ENCODE measurements around the gene CDH4. TPM values are rescaled to one million over a fixed set of nuclear protein-coding genes. Genes with fewer than 3 reads are reported as not detected.

Gene CDH4
- total and polyA plus RNA-seq, 3 experiments from 2014 or later, result 0.22 TPM; not detected in 2

DNA sequence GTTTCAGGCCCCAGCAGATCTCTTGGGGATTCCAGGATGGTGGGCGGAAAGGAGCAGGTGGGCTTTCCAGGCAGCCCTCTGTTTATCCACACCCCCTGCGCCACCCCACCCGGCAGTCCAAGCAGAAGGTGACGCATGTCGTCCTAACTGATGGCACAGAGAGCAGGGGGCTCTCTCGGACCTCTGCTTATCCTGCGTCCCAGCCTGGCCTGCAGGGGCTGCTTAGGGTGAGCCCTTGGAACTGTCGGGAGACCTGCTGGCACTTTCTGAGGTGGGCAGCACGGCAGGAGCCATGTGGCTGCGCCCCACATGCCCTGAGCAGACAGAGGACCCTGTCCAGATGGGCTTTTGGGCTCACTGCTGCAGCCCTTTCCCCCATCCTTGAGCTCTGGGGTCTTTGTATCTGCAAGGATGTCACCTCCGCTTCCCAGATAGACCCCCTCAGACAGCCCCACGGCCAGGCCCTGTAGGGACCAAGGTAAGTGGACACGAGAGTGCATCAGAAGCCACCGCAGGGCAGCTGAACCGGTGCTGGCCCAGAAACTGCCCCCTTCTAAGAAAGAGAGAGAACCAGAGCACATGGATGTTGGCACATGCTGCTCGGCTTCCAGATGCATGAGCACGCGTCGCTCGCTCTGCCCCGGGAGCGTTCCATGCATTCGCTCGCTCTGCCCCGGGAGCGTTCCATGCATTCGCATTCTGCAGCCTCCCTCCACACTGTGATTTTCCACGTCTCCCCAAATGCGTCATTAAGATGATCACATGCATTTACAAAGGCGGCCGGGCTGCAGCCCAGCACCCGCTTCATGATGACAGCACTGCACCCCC lies 566.9 kb downstream of the CDH4 start:
- Histone ChIP-seq H3K27ac (ENCODE audit: low read depth, low read length) (no peak overlapping the region), H3K27me3 (ENCODE audit: insufficient read depth, low read length, poor library complexity, severe bottlenecking) (no peaks in the 10 kb centered on the region), H3K36me3 (ENCODE audit: insufficient read depth, low read length) (no peaks in the 10 kb centered on the region), H3K9me3 (ENCODE audit: low read length) (no peaks in the 10 kb centered on the region), H3K4me3 (ENCODE audit: low read length) (no peak overlapping the region), H3K4me1 (ENCODE audit: insufficient read depth, low read length) (no peaks in the 10 kb centered on the region)
- Mint-ChIP-seq H3K27me3 (peaks cover 0 to 8% of the 10 kb centered on the region in 2 donors), H3K27ac (no peak overlapping the region), H3K4me3 (no peak overlapping the region), H3K9me3 (peaks cover 0 to 3% (median 0%) of the 10 kb centered on the region in 5 donors), H3K36me3 (no peaks in the 10 kb centered on the region), H3K4me1 (no peaks in the 10 kb centered on the region)
- ChIA-PET POLR2A (no interaction called here), CTCF (no interaction called here)
- DNase-seq, result no peak

- H3K27ac Mint-ChIP-seq, result no peak overlapping the region
Measured at GRCh38 chr20:61819574-61819846, 567.4 kb downstream of the CDH4 start.

DNA sequence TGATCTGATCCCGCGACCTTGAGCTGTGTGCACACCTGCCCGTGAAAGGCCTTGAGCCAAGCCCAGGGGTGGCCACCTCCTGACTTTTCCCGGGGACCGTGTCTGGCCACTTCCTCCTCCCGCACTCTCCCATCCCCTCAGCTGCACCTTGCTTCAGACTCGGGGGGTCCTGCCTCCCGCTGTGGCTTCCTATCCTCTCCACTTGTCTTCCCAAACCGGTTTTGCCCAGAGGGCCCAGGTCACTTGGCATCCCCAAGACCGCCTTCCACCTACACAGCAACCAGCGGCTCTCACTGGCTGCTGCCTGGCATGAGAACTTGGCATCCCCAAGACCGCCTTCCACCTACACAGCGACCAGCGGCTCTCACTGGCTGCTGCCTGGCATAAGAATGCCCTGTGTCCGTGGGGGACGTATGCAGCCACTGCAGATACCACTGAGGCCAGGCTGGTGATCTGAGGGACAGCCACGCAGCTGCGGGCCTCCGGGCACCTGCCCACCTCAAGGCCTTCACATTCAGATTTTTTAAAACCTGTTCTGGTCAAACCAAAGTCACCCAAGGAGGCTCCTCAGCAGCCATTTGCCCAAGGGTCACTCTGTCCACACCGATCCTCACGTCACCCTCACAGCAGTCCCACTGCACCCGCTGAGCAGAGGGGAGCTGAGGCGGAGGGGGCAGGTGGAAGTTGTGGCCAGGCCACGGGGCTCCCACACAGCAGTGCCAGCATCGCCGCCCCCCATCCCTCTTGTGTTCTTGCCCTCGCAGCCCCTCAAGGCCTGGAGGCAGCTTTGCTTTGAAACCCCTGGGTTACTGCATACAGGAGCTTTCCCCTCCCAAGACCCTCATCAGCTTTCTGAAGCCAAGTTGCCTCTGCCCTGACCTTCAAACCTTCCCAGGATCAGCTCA lies 568.1 kb downstream of the CDH4 start:
- H3K4me3 Mint-ChIP-seq, result no peak overlapping the region
- CTCF ChIA-PET, result no interaction called here
- no peak overlapping the region for H3K4me3 ChIP-seq (ENCODE audit: low read length)
- H3K27ac Mint-ChIP-seq, result no peak overlapping the region
- H3K4me1 Mint-ChIP-seq, result no peaks in the 10 kb centered on the region
- H3K9me3 Mint-ChIP-seq, result peaks cover 0 to 3% (median 0%) of the 10 kb centered on the region in 5 donors
- POLR2A ChIA-PET, result no interaction called here
- no peaks in the 10 kb centered on the region for H3K36me3 ChIP-seq (ENCODE audit: insufficient read depth, low read length)
- H3K27me3 ChIP-seq (ENCODE audit: insufficient read depth, low read length, poor library complexity, severe bottlenecking), result no peaks in the 10 kb centered on the region
- H3K9me3 ChIP-seq (ENCODE audit: low read length), result no peaks in the 10 kb centered on the region
- H3K27me3 Mint-ChIP-seq, result peaks cover 0 to 5% of the 10 kb centered on the region in 2 donors
- no peak overlapping the region for H3K27ac ChIP-seq (ENCODE audit: low read depth, low read length)
- no peaks in the 10 kb centered on the region for H3K36me3 Mint-ChIP-seq
- DNase-seq, result no peak
- no peaks in the 10 kb centered on the region for H3K4me1 ChIP-seq (ENCODE audit: insufficient read depth, low read length)

More at GRCh38 chr20:61819574-61819846, 567.4 kb downstream of the CDH4 start:
- Histone ChIP-seq H3K4me3 (ENCODE audit: low read length) (no peak overlapping the region), H3K4me1 (ENCODE audit: insufficient read depth, low read length) (no peaks in the 10 kb centered on the region), H3K27ac (ENCODE audit: low read depth, low read length) (no peak overlapping the region), H3K36me3 (ENCODE audit: insufficient read depth, low read length) (no peaks in the 10 kb centered on the region), H3K27me3 (ENCODE audit: insufficient read depth, low read length, poor library complexity, severe bottlenecking) (no peaks in the 10 kb centered on the region), H3K9me3 (ENCODE audit: low read length) (no peaks in the 10 kb centered on the region)
- peaks cover 0 to 8% of the 10 kb centered on the region in 2 donors for H3K27me3 Mint-ChIP-seq
- H3K9me3 Mint-ChIP-seq, result peaks cover 0 to 3% (median 0%) of the 10 kb centered on the region in 5 donors
- ChIA-PET POLR2A (no interaction called here), CTCF (no interaction called here)
- DNase-seq, result no peak
- H3K36me3 Mint-ChIP-seq, result no peaks in the 10 kb centered on the region
- no peak overlapping the region for H3K4me3 Mint-ChIP-seq
- H3K4me1 Mint-ChIP-seq, result no peaks in the 10 kb centered on the region

DNA sequence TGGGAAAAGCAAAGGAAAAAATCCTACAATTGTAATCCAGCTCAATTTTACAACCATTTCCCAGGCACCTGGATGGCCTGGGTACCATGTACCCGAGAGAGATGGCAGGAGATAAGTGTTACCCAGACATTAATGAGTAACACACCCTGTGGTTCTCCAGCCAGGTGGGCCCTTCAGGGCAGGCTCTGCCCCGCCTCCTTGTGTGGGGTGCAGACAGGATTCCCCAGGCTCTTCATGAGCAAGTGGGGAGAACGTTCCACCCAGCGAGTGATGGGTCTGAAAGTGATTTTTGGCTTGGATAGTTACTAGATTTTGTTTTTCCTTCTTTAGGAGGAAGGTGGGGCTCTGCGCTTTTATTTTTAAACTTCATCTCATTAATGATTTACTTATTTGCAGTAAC lies 569.7 kb downstream of the CDH4 start:
- Histone ChIP-seq H3K4me1 (ENCODE audit: insufficient read depth, low read length) (no peaks in the 10 kb centered on the region), H3K27me3 (ENCODE audit: insufficient read depth, low read length, poor library complexity, severe bottlenecking) (no peaks in the 10 kb centered on the region), H3K36me3 (ENCODE audit: insufficient read depth, low read length) (no peaks in the 10 kb centered on the region), H3K9me3 (ENCODE audit: low read length) (no peaks in the 10 kb centered on the region), H3K4me3 (ENCODE audit: low read length) (no peak overlapping the region), H3K27ac (ENCODE audit: low read depth, low read length) (no peak overlapping the region)
- H3K27ac Mint-ChIP-seq, result no peak overlapping the region
- H3K9me3 Mint-ChIP-seq, result peaks cover 0 to 3% (median 0%) of the 10 kb centered on the region in 5 donors
- ChIA-PET CTCF (no interaction called here), POLR2A (no interaction called here)
- no peaks in the 10 kb centered on the region for H3K36me3 Mint-ChIP-seq
- no peak overlapping the region for H3K4me3 Mint-ChIP-seq
- H3K4me1 Mint-ChIP-seq, result no peaks in the 10 kb centered on the region
- peaks cover 0 to 5% of the 10 kb centered on the region in 2 donors for H3K27me3 Mint-ChIP-seq
- DNase-seq, result no peak

GRCh38 chr20:61822396-61822795 lies 570.3 kb downstream of the CDH4 start:
- H3K36me3 ChIP-seq (ENCODE audit: insufficient read depth, low read length), result no peaks in the 10 kb centered on the region
- no peak for DNase-seq
- H3K27me3 ChIP-seq (ENCODE audit: insufficient read depth, low read length, poor library complexity, severe bottlenecking), result no peaks in the 10 kb centered on the region
- H3K9me3 ChIP-seq (ENCODE audit: low read length), result no peaks in the 10 kb centered on the region
- H3K27me3 Mint-ChIP-seq, result peaks cover 0 to 5% of the 10 kb centered on the region in 2 donors
- ChIA-PET CTCF (no interaction called here), POLR2A (no interaction called here)
- no peaks in the 10 kb centered on the region for H3K4me1 ChIP-seq (ENCODE audit: insufficient read depth, low read length)
- H3K4me3 Mint-ChIP-seq, result no peak overlapping the region
- peaks cover 0 to 3% (median 0%) of the 10 kb centered on the region in 5 donors for H3K9me3 Mint-ChIP-seq
- no peak overlapping the region for H3K27ac Mint-ChIP-seq
- H3K4me3 ChIP-seq (ENCODE audit: low read length), result no peak overlapping the region
- no peak overlapping the region for H3K27ac ChIP-seq (ENCODE audit: low read depth, low read length)
- no peaks in the 10 kb centered on the region for H3K4me1 Mint-ChIP-seq
- H3K36me3 Mint-ChIP-seq, result no peaks in the 10 kb centered on the region

GRCh38 chr20:61823242-61823641 lies 571.2 kb downstream of the CDH4 start:
- Mint-ChIP-seq H3K27me3 (peaks cover 0 to 5% of the 10 kb centered on the region in 2 donors), H3K27ac (no peak overlapping the region), H3K4me3 (no peak overlapping the region), H3K9me3 (peaks cover 0 to 3% (median 0%) of the 10 kb centered on the region in 5 donors), H3K4me1 (no peaks in the 10 kb centered on the region), H3K36me3 (no peaks in the 10 kb centered on the region)
- ChIA-PET CTCF (no interaction called here), POLR2A (no interaction called here)
- H3K36me3 ChIP-seq (ENCODE audit: insufficient read depth, low read length), result no peaks in the 10 kb centered on the region
- no peak overlapping the region for H3K27ac ChIP-seq (ENCODE audit: low read depth, low read length)
- H3K27me3 ChIP-seq (ENCODE audit: insufficient read depth, low read length, poor library complexity, severe bottlenecking), result no peaks in the 10 kb centered on the region
- H3K4me1 ChIP-seq (ENCODE audit: insufficient read depth, low read length), result no peaks in the 10 kb centered on the region
- no peaks in the 10 kb centered on the region for H3K9me3 ChIP-seq (ENCODE audit: low read length)
- DNase-seq, result no peak
- no peak overlapping the region for H3K4me3 ChIP-seq (ENCODE audit: low read length)

- no peaks in the 10 kb centered on the region for H3K4me1 ChIP-seq (ENCODE audit: insufficient read depth, low read length)
- no peak overlapping the region for H3K4me3 ChIP-seq (ENCODE audit: low read length)
- Mint-ChIP-seq H3K4me3 (no peak overlapping the region), H3K36me3 (no peaks in the 10 kb centered on the region), H3K27ac (no peak overlapping the region), H3K4me1 (no peaks in the 10 kb centered on the region), H3K9me3 (no peaks in the 10 kb centered on the region), H3K27me3 (peaks cover 3 to 12% of the 10 kb centered on the region in 2 donors)
- ChIA-PET POLR2A (no interaction called here), CTCF (no interaction called here)
- H3K36me3 ChIP-seq (ENCODE audit: insufficient read depth, low read length), result no peaks in the 10 kb centered on the region
- no peaks in the 10 kb centered on the region for H3K9me3 ChIP-seq (ENCODE audit: low read length)
- DNase-seq, result no peak
- no peak overlapping the region for H3K27ac ChIP-seq (ENCODE audit: low read depth, low read length)
- no peaks in the 10 kb centered on the region for H3K27me3 ChIP-seq (ENCODE audit: insufficient read depth, low read length, poor library complexity, severe bottlenecking)
Measured at GRCh38 chr20:61828891-61829290, 576.8 kb downstream of the CDH4 start.

GRCh38 chr20:61829526-61829925 lies 577.5 kb downstream of the CDH4 start:
- no peaks in the 10 kb centered on the region for H3K27me3 ChIP-seq (ENCODE audit: insufficient read depth, low read length, poor library complexity, severe bottlenecking)
- H3K4me3 ChIP-seq (ENCODE audit: low read length), result no peak overlapping the region
- Mint-ChIP-seq H3K9me3 (no peaks in the 10 kb centered on the region), H3K4me1 (no peaks in the 10 kb centered on the region), H3K36me3 (no peaks in the 10 kb centered on the region), H3K4me3 (no peak overlapping the region), H3K27ac (no peak overlapping the region), H3K27me3 (peaks cover 3 to 12% of the 10 kb centered on the region in 2 donors)
- H3K27ac ChIP-seq (ENCODE audit: low read depth, low read length), result no peak overlapping the region
- DNase-seq, result no peak
- H3K9me3 ChIP-seq (ENCODE audit: low read length), result no peaks in the 10 kb centered on the region
- H3K36me3 ChIP-seq (ENCODE audit: insufficient read depth, low read length), result no peaks in the 10 kb centered on the region
- ChIA-PET CTCF (no interaction called here), POLR2A (no interaction called here)
- H3K4me1 ChIP-seq (ENCODE audit: insufficient read depth, low read length), result no peaks in the 10 kb centered on the region
